Measurements from ENCODE around the gene GSN. TPM values are rescaled to one million over a fixed set of nuclear protein-coding genes. Genes with fewer than 3 reads are reported as not detected.

The GSN gene
- total and polyA plus RNA-seq, 2 of the 13 experiments (the other 11 are each of a cell fraction or from before 2014, with no cell fraction given), result 294 to 307 TPM

GRCh38 chr9:121295662-121296191 lies 27.8 kb downstream of the GSN start (continued):
- no peak for TF ChIP-seq HNF1B (CRISPR knock-in tag; IDR thresholded peaks at IDR 0.05)
- no peak for TF ChIP-seq ZNF512B (CRISPR knock-in tag; IDR thresholded peaks at IDR 0.05; ENCODE audit: borderline replicate concordance)
- no peak for TF ChIP-seq SSRP1 (CRISPR knock-in tag; IDR thresholded peaks at IDR 0.05)
- peak; percentile 46; the same call in 1 of the 2 replicates for TF ChIP-seq TBX2 (CRISPR knock-in tag; IDR thresholded peaks at IDR 0.05; ENCODE audit: borderline replicate concordance)
- no peak for TF ChIP-seq ZNF501 (CRISPR knock-in tag; IDR thresholded peaks at IDR 0.05)
- TF ChIP-seq EEA1 (CRISPR knock-in tag; IDR thresholded peaks at IDR 0.05; ENCODE audit: borderline replicate concordance), result no peak; the same call in 1 of the 2 replicates
- TF ChIP-seq ZNF883 (CRISPR knock-in tag; IDR thresholded peaks at IDR 0.05; ENCODE audit: not compliant biosample characterization), result no peak
- no peak for TF ChIP-seq ZSCAN5A (CRISPR knock-in tag; IDR thresholded peaks at IDR 0.05; ENCODE audit: borderline replicate concordance)
- no peak for TF ChIP-seq LRRFIP1 (CRISPR knock-in tag; conservative IDR thresholded peaks at IDR 0.05)
- TF ChIP-seq ZNF263 (CRISPR knock-in tag; IDR thresholded peaks at IDR 0.05), result no peak
- TF ChIP-seq ARID5B (CRISPR knock-in tag; IDR thresholded peaks at IDR 0.05), result no peak
- no peak for TF ChIP-seq ZNF543 (CRISPR knock-in tag; IDR thresholded peaks at IDR 0.05)
- no peak for TF ChIP-seq ZNF776 (CRISPR knock-in tag; IDR thresholded peaks at IDR 0.05)
- TF ChIP-seq MLX (CRISPR knock-in tag; IDR thresholded peaks at IDR 0.05), result no peak

Data from HepG2 (cell line).